ENCODE data around the gene ZDHHC23.

The ZDHHC23 gene

GRCh38 chr3:113947372-113948014, at the start of gene ZDHHC23:
TSS of gene ZDHHC23 (plus strand) at chr3:113948013. CDS start at chr3:113948803, 790 bp downstream.
- DNase-seq = peak; percentile 20

DNA sequence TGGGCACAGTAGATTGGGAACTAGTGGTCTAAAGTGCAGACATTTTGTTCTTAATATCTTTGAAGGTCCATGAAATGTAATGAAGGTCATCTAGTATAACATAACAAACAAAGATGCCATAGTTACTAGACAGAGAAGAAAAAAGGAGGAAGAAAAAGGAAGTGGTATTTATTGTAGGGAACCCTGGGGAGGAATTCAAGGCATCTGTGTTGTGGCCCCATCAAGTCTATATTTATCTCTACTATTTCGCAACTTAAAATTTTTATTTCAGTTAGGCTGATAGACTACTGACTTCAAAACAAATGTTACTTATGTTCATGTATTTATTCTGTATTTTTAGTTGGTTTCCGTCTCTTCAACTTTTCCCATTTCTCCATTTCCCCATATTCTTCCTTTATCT, 48.9 kb upstream of the ZDHHC23 start:
- no peaks in the 10 kb centered on the region for H3K27me3 ChIP-seq (replicated peaks)
- H3K4me3 ChIP-seq (ENCODE audit: low read depth, low read length) = no peak overlapping the region
- in situ Hi-C loops (cut with HindIII; ENCODE audit: low pct_ligation_motif_present, low sequenced_read_pairs) = no loop called here
- peak; percentile 22 for DNase-seq
- no peaks in the 10 kb centered on the region for H3K36me3 ChIP-seq (replicated peaks)
- TF ChIP-seq, protein P1, sequence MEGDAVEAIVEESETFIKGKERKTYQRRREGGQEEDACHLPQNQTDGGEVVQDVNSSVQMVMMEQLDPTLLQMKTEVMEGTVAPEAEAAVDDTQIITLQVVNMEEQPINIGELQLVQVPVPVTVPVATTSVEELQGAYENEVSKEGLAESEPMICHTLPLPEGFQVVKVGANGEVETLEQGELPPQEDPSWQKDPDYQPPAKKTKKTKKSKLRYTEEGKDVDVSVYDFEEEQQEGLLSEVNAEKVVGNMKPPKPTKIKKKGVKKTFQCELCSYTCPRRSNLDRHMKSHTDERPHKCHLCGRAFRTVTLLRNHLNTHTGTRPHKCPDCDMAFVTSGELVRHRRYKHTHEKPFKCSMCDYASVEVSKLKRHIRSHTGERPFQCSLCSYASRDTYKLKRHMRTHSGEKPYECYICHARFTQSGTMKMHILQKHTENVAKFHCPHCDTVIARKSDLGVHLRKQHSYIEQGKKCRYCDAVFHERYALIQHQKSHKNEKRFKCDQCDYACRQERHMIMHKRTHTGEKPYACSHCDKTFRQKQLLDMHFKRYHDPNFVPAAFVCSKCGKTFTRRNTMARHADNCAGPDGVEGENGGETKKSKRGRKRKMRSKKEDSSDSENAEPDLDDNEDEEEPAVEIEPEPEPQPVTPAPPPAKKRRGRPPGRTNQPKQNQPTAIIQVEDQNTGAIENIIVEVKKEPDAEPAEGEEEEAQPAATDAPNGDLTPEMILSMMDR (IDR thresholded peaks at IDR 0.05; ENCODE audit: low read depth, low read length, missing control alignments) = no peak
- H3K27ac ChIP-seq = no peak overlapping the region

More at GRCh38 chr3:113947372-113948014, at the start of gene ZDHHC23:
- TF ChIP-seq, protein P1 (IDR thresholded peaks at IDR 0.05; ENCODE audit: low read depth, low read length, missing control alignments) = no peak
- H3K27me3 ChIP-seq (replicated peaks) = peaks cover 11% of the 10 kb centered on the region
- in situ Hi-C loops (cut with HindIII; ENCODE audit: low pct_ligation_motif_present, low sequenced_read_pairs) = no loop called here
- no peak within 1 kb of the TSS for H3K27ac ChIP-seq
- peak within 1 kb of the TSS; percentile 64 for H3K4me3 ChIP-seq (ENCODE audit: low read depth, low read length)
- H3K36me3 ChIP-seq (replicated peaks) = no peaks in the 10 kb centered on the region

- TF ChIP-seq, protein P1 (IDR thresholded peaks at IDR 0.05; ENCODE audit: low read depth, low read length, missing control alignments) = no peak
- in situ Hi-C loops (cut with HindIII; ENCODE audit: low pct_ligation_motif_present, low sequenced_read_pairs) = no loop called here
- Histone ChIP-seq H3K27me3 (replicated peaks) (no peaks in the 10 kb centered on the region), H3K36me3 (replicated peaks) (no peaks in the 10 kb centered on the region), H3K27ac (no peak overlapping the region), H3K4me3 (ENCODE audit: low read depth, low read length) (no peak overlapping the region)
- no peak for DNase-seq
Measured at GRCh38 chr3:113906568-113907140, 41.2 kb upstream of the ZDHHC23 start.

DNA sequence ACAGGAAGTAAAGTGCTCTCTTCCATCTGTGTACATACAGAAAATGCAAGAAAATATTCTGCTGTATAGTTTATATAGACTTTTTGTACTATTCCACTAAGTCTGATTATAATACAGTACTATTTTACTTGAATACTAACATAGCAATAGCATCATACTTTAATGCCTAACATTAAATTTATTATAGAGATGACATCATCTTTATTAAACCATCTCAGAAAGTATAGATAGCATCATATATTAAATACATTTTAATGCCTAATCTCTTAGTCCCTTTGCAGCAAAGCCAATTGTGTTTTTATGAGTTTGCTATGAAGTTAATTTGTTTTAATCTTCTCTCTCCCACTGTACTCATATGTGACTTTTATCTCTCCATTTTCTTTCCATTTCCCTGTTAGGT, 39.7 kb upstream of the ZDHHC23 start:
- in situ Hi-C loops (cut with HindIII; ENCODE audit: low pct_ligation_motif_present, low sequenced_read_pairs) = no loop called here
- TF ChIP-seq, protein P1 (IDR thresholded peaks at IDR 0.05; ENCODE audit: low read depth, low read length, missing control alignments) = no peak
- DNase-seq = no peak
- no peaks in the 10 kb centered on the region for H3K27me3 ChIP-seq (replicated peaks)
- no peak overlapping the region for H3K27ac ChIP-seq
- H3K4me3 ChIP-seq (ENCODE audit: low read depth, low read length) = no peak overlapping the region
- H3K36me3 ChIP-seq (replicated peaks) = no peaks in the 10 kb centered on the region

GRCh38 chr3:113910966-113911365, 36.8 kb upstream of the ZDHHC23 start:
- in situ Hi-C loops (cut with HindIII; ENCODE audit: low pct_ligation_motif_present, low sequenced_read_pairs) = no loop called here

More at GRCh38 chr3:113910966-113911365, 36.8 kb upstream of the ZDHHC23 start:
- Histone ChIP-seq H3K36me3 (replicated peaks) (no peaks in the 10 kb centered on the region), H3K27me3 (replicated peaks) (no peaks in the 10 kb centered on the region), H3K27ac (no peak overlapping the region), H3K4me3 (ENCODE audit: low read depth, low read length) (no peak overlapping the region)
- DNase-seq = no peak
- TF ChIP-seq, protein P1 (IDR thresholded peaks at IDR 0.05; ENCODE audit: low read depth, low read length, missing control alignments) = no peak
